WTC11 (cell line): ENCODE measurements around the gene TP73.

Experiments used
- CREB1 ChIP-seq: sonication (generic); formaldehyde crosslinking; IDR thresholded peaks from 2 replicates; pipeline ENCODE4 v1.8.0; 2023; ENCODE audit warnings: mild to moderate bottlenecking, missing genetic modification reagents
- JUN ChIP-seq: sonication (generic); formaldehyde crosslinking; IDR thresholded peaks from 2 replicates; pipeline ENCODE4 v1.8.0; 2023; ENCODE audit warnings: mild to moderate bottlenecking, missing genetic modification reagents
- NFE2L1 ChIP-seq: sonication (generic); formaldehyde crosslinking; IDR thresholded peaks from 2 replicates; pipeline ENCODE4 v1.8.1; 2023; ENCODE audit warnings: missing genetic modification reagents
- TP53 ChIP-seq: sonication (generic); formaldehyde crosslinking; IDR thresholded peaks from 2 replicates; pipeline ENCODE4 v1.8.1; 2023; ENCODE audit warnings: mild to moderate bottlenecking, missing genetic modification reagents
- ZBTB21 ChIP-seq: sonication (generic); formaldehyde crosslinking; IDR thresholded peaks from 2 replicates; pipeline ENCODE4 v1.8.1; 2023; ENCODE audit warnings: mild to moderate bottlenecking, missing genetic modification reagents, borderline replicate concordance
- ZNF138 ChIP-seq: sonication (generic); formaldehyde crosslinking; conservative IDR thresholded peaks from 2 replicates; pipeline ENCODE4 v1.8.1; 2022; ENCODE audit warnings: mild to moderate bottlenecking, moderate library complexity, missing genetic modification reagents
- TF ChIP-seq, protein P1 (sequence below): fragments of 200-600 bp; IDR thresholded peaks from 2 replicates; pipeline ENCODE4 v1.8.0; 2022; ENCODE audit warnings: antibody characterized with exemption
- TF ChIP-seq, protein P2 (sequence below): sonication (generic); formaldehyde crosslinking; conservative IDR thresholded peaks from 2 replicates; pipeline ENCODE4 v1.8.1; 2023; ENCODE audit warnings: mild to moderate bottlenecking, low read depth, missing genetic modification reagents, moderate library complexity
- TF ChIP-seq, protein P3 (sequence below): sonication (generic); formaldehyde crosslinking; IDR thresholded peaks from 2 replicates; pipeline ENCODE4 v1.8.1; 2023; ENCODE audit warnings: mild to moderate bottlenecking, missing genetic modification reagents, moderate library complexity
- TF ChIP-seq, protein P4 (sequence below): sonication (generic); formaldehyde crosslinking; IDR thresholded peaks from 2 replicates; pipeline ENCODE4 v1.8.1; 2022; ENCODE audit warnings: mild to moderate bottlenecking, missing genetic modification reagents, moderate library complexity, borderline replicate concordance

DNA sequence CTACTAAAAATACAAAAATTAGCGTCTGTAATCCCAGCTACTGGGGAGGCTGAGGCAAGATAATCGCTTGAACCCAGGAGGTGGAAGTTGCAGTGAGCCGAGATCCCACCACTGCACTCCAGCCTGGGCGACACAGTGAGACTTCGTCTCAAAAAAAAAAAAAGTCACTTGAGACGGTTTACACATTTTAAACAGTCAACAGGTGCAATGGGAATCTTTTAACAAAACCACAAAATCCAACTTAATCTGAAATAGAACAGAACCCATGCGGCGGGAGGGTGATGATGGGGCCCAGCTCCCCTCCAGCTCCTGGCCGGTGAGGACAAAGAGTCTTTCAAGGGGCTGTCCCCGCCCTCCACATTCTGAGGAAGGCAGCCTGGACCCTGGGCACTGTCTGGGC, 48.3 kb downstream of the TP73 start:
- TF ChIP-seq, protein P1, sequence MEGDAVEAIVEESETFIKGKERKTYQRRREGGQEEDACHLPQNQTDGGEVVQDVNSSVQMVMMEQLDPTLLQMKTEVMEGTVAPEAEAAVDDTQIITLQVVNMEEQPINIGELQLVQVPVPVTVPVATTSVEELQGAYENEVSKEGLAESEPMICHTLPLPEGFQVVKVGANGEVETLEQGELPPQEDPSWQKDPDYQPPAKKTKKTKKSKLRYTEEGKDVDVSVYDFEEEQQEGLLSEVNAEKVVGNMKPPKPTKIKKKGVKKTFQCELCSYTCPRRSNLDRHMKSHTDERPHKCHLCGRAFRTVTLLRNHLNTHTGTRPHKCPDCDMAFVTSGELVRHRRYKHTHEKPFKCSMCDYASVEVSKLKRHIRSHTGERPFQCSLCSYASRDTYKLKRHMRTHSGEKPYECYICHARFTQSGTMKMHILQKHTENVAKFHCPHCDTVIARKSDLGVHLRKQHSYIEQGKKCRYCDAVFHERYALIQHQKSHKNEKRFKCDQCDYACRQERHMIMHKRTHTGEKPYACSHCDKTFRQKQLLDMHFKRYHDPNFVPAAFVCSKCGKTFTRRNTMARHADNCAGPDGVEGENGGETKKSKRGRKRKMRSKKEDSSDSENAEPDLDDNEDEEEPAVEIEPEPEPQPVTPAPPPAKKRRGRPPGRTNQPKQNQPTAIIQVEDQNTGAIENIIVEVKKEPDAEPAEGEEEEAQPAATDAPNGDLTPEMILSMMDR, result no peak
- TF ChIP-seq CREB1 (CRISPR knock-in tag) (no peak), TP53 (CRISPR knock-in tag) (no peak), ZNF138 (CRISPR knock-in tag) (no peak), ZBTB21 (CRISPR knock-in tag) (no peak), JUN (no peak), NFE2L1 (CRISPR knock-in tag) (no peak)
- TF ChIP-seq, protein P2, sequence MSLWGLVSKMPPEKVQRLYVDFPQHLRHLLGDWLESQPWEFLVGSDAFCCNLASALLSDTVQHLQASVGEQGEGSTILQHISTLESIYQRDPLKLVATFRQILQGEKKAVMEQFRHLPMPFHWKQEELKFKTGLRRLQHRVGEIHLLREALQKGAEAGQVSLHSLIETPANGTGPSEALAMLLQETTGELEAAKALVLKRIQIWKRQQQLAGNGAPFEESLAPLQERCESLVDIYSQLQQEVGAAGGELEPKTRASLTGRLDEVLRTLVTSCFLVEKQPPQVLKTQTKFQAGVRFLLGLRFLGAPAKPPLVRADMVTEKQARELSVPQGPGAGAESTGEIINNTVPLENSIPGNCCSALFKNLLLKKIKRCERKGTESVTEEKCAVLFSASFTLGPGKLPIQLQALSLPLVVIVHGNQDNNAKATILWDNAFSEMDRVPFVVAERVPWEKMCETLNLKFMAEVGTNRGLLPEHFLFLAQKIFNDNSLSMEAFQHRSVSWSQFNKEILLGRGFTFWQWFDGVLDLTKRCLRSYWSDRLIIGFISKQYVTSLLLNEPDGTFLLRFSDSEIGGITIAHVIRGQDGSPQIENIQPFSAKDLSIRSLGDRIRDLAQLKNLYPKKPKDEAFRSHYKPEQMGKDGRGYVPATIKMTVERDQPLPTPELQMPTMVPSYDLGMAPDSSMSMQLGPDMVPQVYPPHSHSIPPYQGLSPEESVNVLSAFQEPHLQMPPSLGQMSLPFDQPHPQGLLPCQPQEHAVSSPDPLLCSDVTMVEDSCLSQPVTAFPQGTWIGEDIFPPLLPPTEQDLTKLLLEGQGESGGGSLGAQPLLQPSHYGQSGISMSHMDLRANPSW (CRISPR knock-in tag), result no peak
- TF ChIP-seq, protein P3, sequence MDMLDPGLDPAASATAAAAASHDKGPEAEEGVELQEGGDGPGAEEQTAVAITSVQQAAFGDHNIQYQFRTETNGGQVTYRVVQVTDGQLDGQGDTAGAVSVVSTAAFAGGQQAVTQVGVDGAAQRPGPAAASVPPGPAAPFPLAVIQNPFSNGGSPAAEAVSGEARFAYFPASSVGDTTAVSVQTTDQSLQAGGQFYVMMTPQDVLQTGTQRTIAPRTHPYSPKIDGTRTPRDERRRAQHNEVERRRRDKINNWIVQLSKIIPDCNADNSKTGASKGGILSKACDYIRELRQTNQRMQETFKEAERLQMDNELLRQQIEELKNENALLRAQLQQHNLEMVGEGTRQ (CRISPR knock-in tag), result no peak
- TF ChIP-seq, protein P4, sequence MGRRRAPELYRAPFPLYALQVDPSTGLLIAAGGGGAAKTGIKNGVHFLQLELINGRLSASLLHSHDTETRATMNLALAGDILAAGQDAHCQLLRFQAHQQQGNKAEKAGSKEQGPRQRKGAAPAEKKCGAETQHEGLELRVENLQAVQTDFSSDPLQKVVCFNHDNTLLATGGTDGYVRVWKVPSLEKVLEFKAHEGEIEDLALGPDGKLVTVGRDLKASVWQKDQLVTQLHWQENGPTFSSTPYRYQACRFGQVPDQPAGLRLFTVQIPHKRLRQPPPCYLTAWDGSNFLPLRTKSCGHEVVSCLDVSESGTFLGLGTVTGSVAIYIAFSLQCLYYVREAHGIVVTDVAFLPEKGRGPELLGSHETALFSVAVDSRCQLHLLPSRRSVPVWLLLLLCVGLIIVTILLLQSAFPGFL (CRISPR knock-in tag), result no peak
